HG03558 (cell line): ENCODE measurements around the gene CTSE.

Experiments used
- ATAC-seq: cut with Tn5 transposase; IDR thresholded peaks from one replicate; pipeline ENCODE4 v1.9.1; 2021; ENCODE audit warnings: moderate number of reproducible peaks; ENCODE audit not compliant: unreplicated experiment; ENCODE audit errors: extremely low read depth

CTSE gene

GRCh38 chr1:205976036-205976435 lies 47.7 kb downstream of the CTSE start:
- no peak for ATAC-seq

DNA sequence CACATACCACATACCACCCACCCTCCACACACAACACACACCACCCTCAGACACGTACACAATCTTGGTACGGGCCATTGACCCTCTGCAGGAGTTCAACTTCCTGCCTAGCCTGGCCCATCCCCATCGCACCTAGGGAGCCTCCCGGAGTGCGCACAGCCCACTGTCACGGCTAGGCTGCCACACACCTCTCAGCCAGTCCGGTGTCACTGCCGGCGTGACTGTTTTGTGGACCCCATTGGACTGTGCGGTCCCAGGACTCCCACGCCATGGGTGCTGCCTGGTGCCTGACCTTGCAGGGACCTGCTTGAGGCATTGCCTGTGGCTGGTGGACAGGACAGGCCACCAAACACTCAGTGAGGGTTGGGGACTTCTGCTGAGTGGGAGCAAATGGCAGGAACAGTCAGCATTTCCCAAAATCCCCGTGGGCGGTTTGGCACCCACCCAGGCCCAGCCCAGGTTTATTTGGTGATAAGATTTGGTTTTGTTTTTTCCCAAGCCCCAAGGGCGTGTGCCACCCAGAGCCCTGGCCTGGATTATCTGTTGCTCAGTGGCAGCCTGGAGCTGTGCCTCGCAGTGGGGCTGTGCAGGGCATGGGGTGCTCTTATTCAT lies 48.2 kb downstream of the CTSE start:
- no peak for ATAC-seq

DNA sequence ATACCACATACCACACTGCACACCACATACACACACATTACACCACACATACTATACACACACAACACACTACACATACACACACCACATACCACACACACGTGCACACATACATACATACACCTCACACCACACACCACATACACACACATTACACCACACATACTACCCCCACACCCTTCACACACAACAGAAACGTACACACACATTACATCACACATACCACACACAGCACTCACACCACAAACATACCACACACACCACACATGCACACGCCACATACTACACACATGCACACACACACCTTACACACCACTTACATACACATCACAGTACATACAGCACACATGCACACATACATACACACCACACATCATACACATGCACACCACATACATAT lies 49.0 kb downstream of the CTSE start:
- ATAC-seq = no peak

DNA sequence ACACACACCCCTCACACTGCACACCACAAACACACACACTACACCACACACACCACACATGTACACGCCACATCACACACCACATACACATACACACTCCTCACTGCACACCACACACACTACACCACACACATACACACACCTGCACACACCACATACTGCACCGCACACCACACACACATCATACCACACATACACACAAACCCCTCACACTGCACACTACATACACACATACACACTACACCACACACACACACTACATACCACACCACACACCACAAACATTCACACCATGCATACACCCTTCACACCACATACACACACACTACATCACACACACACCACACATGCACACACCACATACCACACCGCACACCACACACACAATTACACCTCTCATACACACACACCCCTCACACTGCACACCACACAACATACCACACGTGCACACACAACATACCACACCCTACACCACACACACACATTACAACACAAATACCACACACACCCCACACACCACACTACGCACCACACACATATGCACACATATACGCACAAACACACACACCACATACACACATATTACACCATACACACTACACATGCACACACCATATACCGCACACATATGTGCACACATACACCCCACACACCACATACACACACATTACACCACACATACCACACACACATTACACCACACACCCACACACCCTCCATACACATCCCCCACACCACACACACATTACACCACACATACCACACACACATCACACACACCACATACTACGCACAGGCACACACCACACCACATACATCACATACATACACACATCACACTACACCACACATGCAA lies 50.1 kb downstream of the CTSE start:
- ATAC-seq = no peak

DNA sequence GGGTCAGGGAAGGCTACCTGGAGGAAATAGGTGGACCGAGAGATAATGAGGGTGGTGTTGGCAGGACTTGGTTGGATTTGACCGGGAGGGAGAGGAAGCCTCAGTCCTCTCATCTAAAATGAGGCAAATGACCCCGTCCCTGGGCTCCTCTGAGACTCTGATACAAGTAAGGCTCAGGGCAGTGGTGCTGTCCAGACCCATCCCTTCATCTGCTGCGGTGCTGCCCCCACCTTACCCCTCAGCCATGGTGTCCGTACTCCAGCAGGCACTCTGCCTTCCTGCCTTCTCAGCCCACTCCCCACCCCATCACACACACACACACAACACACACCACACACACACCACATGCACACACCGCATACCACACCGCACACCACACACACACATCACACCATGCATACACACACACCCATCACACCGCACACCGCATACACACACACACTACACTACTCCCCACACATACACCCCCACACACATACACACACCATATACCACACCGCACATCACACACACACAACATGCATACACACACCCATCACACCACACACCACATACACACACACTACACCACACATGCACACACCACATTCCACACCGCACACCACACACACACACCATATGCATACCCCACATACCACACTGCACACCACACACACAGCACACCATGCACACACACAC lies 51.1 kb downstream of the CTSE start:
- no peak for ATAC-seq

DNA sequence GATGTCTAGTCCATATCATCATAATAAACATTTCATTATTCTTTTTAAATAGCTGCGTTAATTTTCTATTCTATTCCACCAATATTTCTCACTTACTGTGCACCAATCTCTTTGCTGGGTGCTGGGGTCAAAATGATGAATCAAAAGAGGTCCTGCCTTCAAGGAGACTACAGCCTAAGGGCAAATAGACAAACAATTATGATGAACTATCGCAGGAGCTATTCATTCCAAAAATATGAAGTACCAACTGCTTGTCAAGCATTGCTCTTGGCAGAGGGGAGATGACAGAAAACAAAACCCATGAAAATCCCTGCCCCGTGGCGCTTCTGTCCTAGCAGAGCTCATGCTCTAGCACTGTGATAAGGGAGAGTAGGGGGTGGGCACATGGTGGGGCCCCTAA lies 51.6 kb downstream of the CTSE start:
- ATAC-seq = no peak

GRCh38 chr1:205971082-205971481 lies 52.6 kb downstream of the CTSE start:
- no peak for ATAC-seq

- no peak for ATAC-seq
Observed at GRCh38 chr1:205970486-205970885, 53.2 kb downstream of the CTSE start.

- ATAC-seq = no peak
Observed at GRCh38 chr1:205969229-205969628, 54.5 kb downstream of the CTSE start.

- ATAC-seq = no peak
Observed at GRCh38 chr1:205967554-205968335, 56.0 kb downstream of the CTSE start.

- no peak for ATAC-seq
Observed at GRCh38 chr1:205965036-205965884, 58.4 kb downstream of the CTSE start.

GRCh38 chr1:205963352-205964155 lies 60.1 kb downstream of the CTSE start:
- ATAC-seq = no peak

DNA sequence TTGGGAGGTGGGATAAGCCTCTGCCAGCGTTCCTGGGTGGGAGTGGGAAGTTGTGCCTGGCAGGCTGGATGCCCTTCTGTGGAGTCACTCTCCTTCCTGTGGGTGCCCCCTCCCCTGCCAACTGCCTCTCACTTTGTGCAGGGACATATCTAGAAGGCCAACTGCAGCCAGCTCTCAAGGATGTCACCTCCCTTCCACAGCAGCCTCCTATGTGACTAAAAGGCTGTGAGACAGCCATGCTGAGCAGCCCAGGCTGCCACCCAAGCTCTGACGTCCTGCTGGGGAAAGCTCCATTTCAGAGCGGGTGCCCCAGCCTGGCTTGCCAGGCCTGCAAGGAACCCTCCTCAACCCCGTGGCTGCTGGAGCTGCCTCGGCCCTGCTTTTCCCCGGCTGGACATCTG lies 60.9 kb downstream of the CTSE start:
- ATAC-seq = no peak

DNA sequence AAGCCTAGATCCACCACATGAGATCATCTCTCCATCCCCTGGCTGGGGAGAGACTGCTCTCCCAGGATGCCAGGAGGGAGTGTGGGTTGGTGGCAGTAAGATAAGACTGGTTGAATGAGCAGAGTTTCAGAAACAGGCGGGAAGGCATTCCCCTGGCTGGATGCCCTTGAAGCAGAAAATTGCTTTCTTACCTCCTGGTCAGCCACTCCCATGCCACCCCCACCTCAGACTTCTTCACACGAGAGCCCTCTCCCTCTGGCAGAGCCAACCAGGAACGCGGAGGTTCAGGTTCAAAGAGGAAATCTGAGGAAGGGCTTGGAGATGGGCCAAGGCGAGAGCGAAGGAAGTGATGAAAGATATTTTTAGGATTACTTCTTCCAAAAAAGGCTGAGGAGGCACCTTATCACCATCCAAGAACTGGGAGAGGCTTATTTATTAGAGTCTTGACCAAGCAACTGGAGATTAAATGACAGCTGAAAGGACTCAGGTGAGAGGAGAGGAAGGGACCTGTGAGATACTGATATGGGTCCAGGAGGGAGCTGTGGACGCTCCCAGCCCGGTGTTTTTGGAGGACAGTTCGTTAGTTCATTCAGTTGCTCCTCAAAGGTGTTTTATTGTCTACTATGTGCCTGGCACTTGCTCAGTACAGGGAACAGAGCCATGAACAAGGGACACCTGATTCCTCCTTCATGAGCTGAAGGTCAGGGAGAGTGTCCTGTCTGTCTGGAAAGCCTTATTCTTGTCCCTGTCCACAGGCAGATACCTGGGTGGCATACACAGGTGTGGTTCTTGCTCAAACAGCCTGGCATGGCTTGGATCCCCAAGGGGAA lies 61.5 kb downstream of the CTSE start:
- no peak for ATAC-seq

GRCh38 chr1:205961405-205961804 lies 62.3 kb downstream of the CTSE start:
- ATAC-seq = no peak

DNA sequence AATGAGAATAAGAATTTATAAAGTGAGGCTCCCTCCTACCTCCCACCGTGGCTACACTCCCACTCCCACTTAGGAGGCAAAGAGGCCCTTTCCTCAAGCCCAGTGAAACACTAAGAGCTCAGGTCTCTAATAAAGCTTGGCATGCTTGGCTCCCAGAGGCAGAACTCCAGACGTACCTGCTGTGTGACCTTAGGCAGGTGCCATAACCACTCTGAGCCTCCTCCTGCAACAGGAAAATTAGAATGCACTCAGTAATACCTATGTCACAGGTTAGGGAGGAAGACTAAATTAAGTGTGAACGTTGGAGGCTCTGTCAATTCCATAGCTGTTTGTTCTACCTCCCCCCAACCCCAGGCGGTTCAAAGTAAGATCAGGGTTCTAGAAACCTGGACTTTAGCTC lies 63.9 kb downstream of the CTSE start:
- no peak for ATAC-seq
